Caco-2 (cell line): ENCODE measurements around the gene SORL1. TPM values are rescaled to one million over a fixed set of nuclear protein-coding genes. Genes with fewer than 3 reads are reported as not detected.

Experiments used
- BruUV-seq: library from RNA; stranded (reverse); fragments of 400-500 nt; replicated peaks from 2 replicates; lab custom pipeline; 2021; lab: Mats Ljungman, UMichigan
- CTCF ChIA-PET: fragments of 300-600 bp; sonication (Branson Sonifier 250); formaldehyde crosslinking; loops from one replicate; lab custom pipeline; 2022; ENCODE audit warnings: antibody characterized with exemption; lab: Charles Lee
- POLR2A ChIA-PET: fragments of 300-600 bp; sonication (Branson Sonifier 250); formaldehyde crosslinking; loops from one replicate; lab custom pipeline; 2022; ENCODE audit warnings: antibody characterized with exemption; lab: Charles Lee
- DNase-seq, 2 experiments: peaks; one replicate each; pipeline versions ENCODE4 v3.0.0 to v3.0.0-alpha.2; 2020 to 2022
- H3K27me3 ChIP-seq: replicated peaks from 2 replicates; pipeline ENCODE4 v1.6.0; 2011; ENCODE audit warnings: low read length; ENCODE audit not compliant: control insufficient read depth, insufficient read depth
- H3K36me3 ChIP-seq: 2 replicates; pipeline ENCODE4 v1.5.1; 2011; ENCODE audit warnings: low read length; ENCODE audit not compliant: control insufficient read depth, insufficient read depth
- H3K4me1 ChIP-seq: fragments of 250-450 bp; sonication (Bioruptor Pico); 2 replicates; pipeline ENCODE4 v1.5.1; 2020; ENCODE audit warnings: mild to moderate bottlenecking
- H3K4me3 ChIP-seq: 2 replicates; pipeline ENCODE4 v1.5.1; 2011; ENCODE audit warnings: low read depth, mild to moderate bottlenecking, control low read depth, low read length
- H3K9me3 ChIP-seq: fragments of 250-450 bp; sonication (Bioruptor Pico); 2 replicates; pipeline ENCODE4 v1.5.1; 2020; ENCODE audit warnings: mild to moderate bottlenecking, moderate library complexity
- H3K27ac Mint-ChIP-seq: one replicate; pipeline ENCODE4 v1.8.0; 2022; ENCODE audit warnings: mixed read lengths; ENCODE audit not compliant: unreplicated experiment
- H3K27me3 Mint-ChIP-seq: one replicate; pipeline ENCODE4 v1.8.0; 2022; ENCODE audit warnings: mixed read lengths; ENCODE audit not compliant: insufficient read depth, unreplicated experiment
- H3K36me3 Mint-ChIP-seq: one replicate; pipeline ENCODE4 v1.8.0; 2022; ENCODE audit warnings: mild to moderate bottlenecking, mixed read lengths; ENCODE audit not compliant: insufficient read depth, unreplicated experiment
- H3K4me1 Mint-ChIP-seq: one replicate; pipeline ENCODE4 v1.8.0; 2022; ENCODE audit warnings: low read depth, mixed read lengths; ENCODE audit not compliant: unreplicated experiment
- H3K4me3 Mint-ChIP-seq: one replicate; pipeline ENCODE4 v1.8.0; 2022; ENCODE audit warnings: mild to moderate bottlenecking, moderate library complexity, mixed read lengths; ENCODE audit not compliant: unreplicated experiment
- H3K9me3 Mint-ChIP-seq: one replicate; pipeline ENCODE4 v1.8.0; 2022; ENCODE audit warnings: mixed read lengths; ENCODE audit not compliant: unreplicated experiment
- intact Hi-C: fragments of 100-400 bp; cut with micrococcal nuclease; formaldehyde crosslinking; loops from one replicate; pipeline ENCODE4 v1.10.0; 2022; ENCODE audit not compliant: unreplicated experiment
- total RNA-seq: library from RNA; stranded (reverse); gene quantifications from 2 replicates; pipeline ENCODE4 v1.2.3, GENCODE V29; 2022
- TF ChIP-seq, protein P1 (sequence below), 2 experiments: fragments of 200-600 bp in 1 of 2; IDR thresholded peaks; 1 replicate in 1 of 2; 2 replicates in 1 of 2; pipeline versions ENCODE4 v1.5.1 to v1.8.0; 2011 to 2022; ENCODE audit warnings: antibody characterized with exemption in 1 of 2, control low read depth in 1 of 2, inconsistent platforms in 1 of 2, low read depth in 1 of 2, low read length in 1 of 2, mild to moderate bottlenecking in 1 of 2, moderate library complexity in 1 of 2; ENCODE audit not compliant: insufficient read depth in 1 of 2, severe bottlenecking in 1 of 2, unreplicated experiment in 1 of 2

Gene SORL1
- total RNA-seq, 1 experiment from 2014 or later = 26.3 TPM

DNA sequence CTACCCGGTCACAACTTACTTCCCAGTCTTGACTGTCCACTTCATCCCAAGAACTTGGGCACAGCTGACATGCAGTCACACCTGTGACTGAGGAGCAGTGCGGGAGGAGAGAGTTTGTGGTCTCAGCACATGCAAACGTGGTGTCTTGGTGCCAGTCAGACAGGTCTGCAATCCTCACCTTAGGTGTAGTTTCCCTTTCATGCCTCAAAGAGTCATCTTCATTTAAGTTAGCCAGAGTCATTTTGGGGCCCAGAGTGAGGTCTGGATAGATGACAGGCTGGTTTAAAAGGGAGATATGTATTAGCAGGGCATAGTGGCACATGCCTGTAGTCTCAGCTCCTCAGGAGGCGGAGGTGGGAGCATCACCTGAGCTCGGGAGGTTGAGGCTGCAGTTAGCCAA, 109.1 kb downstream of the SORL1 start:
- peaks cover 54% of the 10 kb centered on the region for H3K4me1 Mint-ChIP-seq
- CTCF ChIA-PET = interaction anchor here (0.6 kb wide), 1 partner anchor 115 kb away, joined by 8 read pairs; no protein-coding TSS in a partner anchor
- intact Hi-C loops = loop anchor here (2.0 kb wide), 1 partner anchor 108 kb away; the partner anchor contains the start of genes SORL1 and SORL1-AS1

DNA sequence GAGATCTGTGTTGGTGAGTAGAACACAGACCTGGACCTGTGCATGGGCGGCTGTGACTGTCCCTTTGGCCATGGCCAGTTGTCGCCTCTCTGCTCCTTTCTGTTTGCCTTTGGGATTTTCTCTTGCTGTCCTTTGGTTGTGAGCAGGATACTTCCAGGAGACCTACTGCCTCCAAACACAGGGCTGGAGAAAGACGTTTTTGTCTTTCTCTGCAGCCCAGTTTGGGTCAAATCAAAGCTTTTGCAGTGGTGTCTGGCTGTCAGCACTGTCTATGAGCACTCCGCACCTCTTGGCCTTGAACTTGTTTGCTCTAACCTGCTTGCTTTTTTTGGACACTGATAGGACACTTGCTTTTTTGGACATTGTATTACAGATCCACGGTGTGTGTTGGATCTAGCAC, 109.6 kb downstream of the SORL1 start:
- TF ChIP-seq, protein P1, sequence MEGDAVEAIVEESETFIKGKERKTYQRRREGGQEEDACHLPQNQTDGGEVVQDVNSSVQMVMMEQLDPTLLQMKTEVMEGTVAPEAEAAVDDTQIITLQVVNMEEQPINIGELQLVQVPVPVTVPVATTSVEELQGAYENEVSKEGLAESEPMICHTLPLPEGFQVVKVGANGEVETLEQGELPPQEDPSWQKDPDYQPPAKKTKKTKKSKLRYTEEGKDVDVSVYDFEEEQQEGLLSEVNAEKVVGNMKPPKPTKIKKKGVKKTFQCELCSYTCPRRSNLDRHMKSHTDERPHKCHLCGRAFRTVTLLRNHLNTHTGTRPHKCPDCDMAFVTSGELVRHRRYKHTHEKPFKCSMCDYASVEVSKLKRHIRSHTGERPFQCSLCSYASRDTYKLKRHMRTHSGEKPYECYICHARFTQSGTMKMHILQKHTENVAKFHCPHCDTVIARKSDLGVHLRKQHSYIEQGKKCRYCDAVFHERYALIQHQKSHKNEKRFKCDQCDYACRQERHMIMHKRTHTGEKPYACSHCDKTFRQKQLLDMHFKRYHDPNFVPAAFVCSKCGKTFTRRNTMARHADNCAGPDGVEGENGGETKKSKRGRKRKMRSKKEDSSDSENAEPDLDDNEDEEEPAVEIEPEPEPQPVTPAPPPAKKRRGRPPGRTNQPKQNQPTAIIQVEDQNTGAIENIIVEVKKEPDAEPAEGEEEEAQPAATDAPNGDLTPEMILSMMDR (IDR thresholded peaks at IDR 0.05; ENCODE audit: insufficient read depth in 1 of 2, low read depth in 1 of 2, low read length in 1 of 2, severe bottlenecking in 1 of 2, unreplicated experiment in 1 of 2) = no peak
- ChIA-PET CTCF (interaction anchor here (0.6 kb wide), 1 partner anchor 115 kb away, joined by 8 read pairs; no protein-coding TSS in a partner anchor), POLR2A (no interaction called here)
- no peak for DNase-seq
- peaks cover 54% of the 10 kb centered on the region for H3K4me1 Mint-ChIP-seq
- Histone ChIP-seq H3K36me3 (peaks cover 2% of the 10 kb centered on the region), H3K27me3 (no peaks in the 10 kb centered on the region), H3K9me3 (no peaks in the 10 kb centered on the region), H3K4me3 (no peak overlapping the region), H3K4me1 (peaks cover 50% of the 10 kb centered on the region)
- no peaks in the 10 kb centered on the region for H3K27me3 Mint-ChIP-seq
- H3K27ac Mint-ChIP-seq = no peak overlapping the region
- H3K9me3 Mint-ChIP-seq = no peaks in the 10 kb centered on the region
- intact Hi-C loops = loop anchor here (2.0 kb wide), 1 partner anchor 109 kb away; the partner anchor contains the start of genes SORL1 and SORL1-AS1
- H3K36me3 Mint-ChIP-seq = peaks cover 8% of the 10 kb centered on the region
- H3K4me3 Mint-ChIP-seq = no peak overlapping the region
- no TSS peak for BruUV-seq

More for the DNA sequence above, 109.1 kb downstream of the SORL1 start:
- no peak for DNase-seq
- Histone ChIP-seq H3K4me3 (no peak overlapping the region), H3K27me3 (no peaks in the 10 kb centered on the region), H3K4me1 (peaks cover 50% of the 10 kb centered on the region), H3K9me3 (no peaks in the 10 kb centered on the region), H3K36me3 (peaks cover 2% of the 10 kb centered on the region)
- POLR2A ChIA-PET = no interaction called here
- TF ChIP-seq, protein P1 (IDR thresholded peaks at IDR 0.05; ENCODE audit: insufficient read depth in 1 of 2, low read depth in 1 of 2, low read length in 1 of 2, severe bottlenecking in 1 of 2, unreplicated experiment in 1 of 2) = no peak
- Mint-ChIP-seq H3K4me3 (no peak overlapping the region), H3K27ac (peak overlapping the region; percentile 33), H3K27me3 (no peaks in the 10 kb centered on the region), H3K9me3 (no peaks in the 10 kb centered on the region), H3K36me3 (peaks cover 5% of the 10 kb centered on the region)
- BruUV-seq = no TSS peak

- Mint-ChIP-seq H3K4me3 (no peak overlapping the region), H3K4me1 (peaks cover 54% of the 10 kb centered on the region), H3K9me3 (no peaks in the 10 kb centered on the region), H3K27ac (no peak overlapping the region), H3K36me3 (peaks cover 21% of the 10 kb centered on the region), H3K27me3 (no peaks in the 10 kb centered on the region)
- Histone ChIP-seq H3K9me3 (no peaks in the 10 kb centered on the region), H3K36me3 (peaks cover 4% of the 10 kb centered on the region), H3K27me3 (no peaks in the 10 kb centered on the region), H3K4me1 (peaks cover 50% of the 10 kb centered on the region), H3K4me3 (no peak overlapping the region)
- ChIA-PET CTCF (no interaction called here), POLR2A (no interaction called here)
- intact Hi-C loops = no loop called here
- no peak for DNase-seq
- no TSS peak for BruUV-seq
- TF ChIP-seq, protein P1 (IDR thresholded peaks at IDR 0.05; ENCODE audit: insufficient read depth in 1 of 2, low read depth in 1 of 2, low read length in 1 of 2, severe bottlenecking in 1 of 2, unreplicated experiment in 1 of 2) = no peak
These were observed 110.9 kb downstream of the SORL1 start for GRCh38 chr11:121563003-121563402.
